Testis (tissue), 3 donors: ENCODE results near the gene KRTAP22-1. TPM values are rescaled to one million over a fixed set of nuclear protein-coding genes. Genes with fewer than 3 reads are reported as not detected.

Source experiments
- DNase-seq: peaks from one replicate; pipeline ENCODE4 v3.0.0-alpha.2; 2019
- H3K27ac ChIP-seq, 2 donors: fragments of 200-600 bp; sonication (generic); one replicate each; pipeline ENCODE4 v1.5.1; 2019
- H3K27me3 ChIP-seq: fragments of 200-600 bp; sonication (generic); one replicate; pipeline ENCODE4 v1.5.1; 2019
- H3K36me3 ChIP-seq: fragments of 200-600 bp; sonication (generic); one replicate; pipeline ENCODE4 v1.5.1; 2017; ENCODE audit warnings: low read depth; ENCODE audit errors: missing control alignments
- H3K4me1 ChIP-seq: fragments of 200-600 bp; sonication (generic); one replicate; pipeline ENCODE4 v1.5.1; 2019
- H3K4me3 ChIP-seq, 2 donors: fragments of 200-600 bp; sonication (generic); one replicate each; pipeline ENCODE4 v1.5.1; 2017 to 2019
- H3K9me3 ChIP-seq: fragments of 200-600 bp; sonication (generic); one replicate; pipeline ENCODE4 v1.5.1; 2017
- POLR2A ChIP-seq: fragments of 450-650 bp; IDR thresholded peaks from one replicate; pipeline ENCODE4 v1.6.1; 2017; ENCODE audit warnings: antibody characterized with exemption, mild to moderate bottlenecking, moderate library complexity
- WGBS, 2 donors: methylation state at CpG; one replicate each; pipeline ENCODE4 v1.1.5; 2018; 5-methylcytosine and 5-hydroxymethylcytosine counted together
- intact Hi-C: fragments of 100-400 bp; cut with DNase I; formaldehyde crosslinking; loops from one replicate; pipeline ENCODE4 v1.15.1; 2023; ENCODE audit warnings: low total_unique reads
- polyA plus RNA-seq: library from polyadenylated mRNA; stranded (reverse); fragments of 350-450 nt; fragmentation: Illumina TruSeq; extraction: RNeasy Lipid Tissue Mini Kit (QIAGEN cat#74804); gene quantifications from one replicate; pipeline ENCODE4 v1.2.3, GENCODE V29; 2014; ENCODE audit warnings: low read depth, low replicate concordance; ENCODE audit not compliant: insufficient read depth
- total RNA-seq, 2 donors: library from RNA; depleted of rRNA; stranded (reverse); fragments of >200 nt; gene quantifications; one replicate each; pipeline ENCODE4 v1.2.3, GENCODE V29; 2016
- TF ChIP-seq, protein P1 (sequence below), 3 experiments: fragments of 450-650 bp in 2 of 3; fragments of 200-600 bp in 1 of 3; sonication (generic) in 1 of 3; IDR thresholded peaks; one replicate each; pipeline ENCODE4 v1.5.1; 2016 to 2019; ENCODE audit warnings: antibody characterized with exemption in 3 of 3, mild to moderate bottlenecking in 2 of 3, moderate library complexity in 1 of 3

KRTAP22-1 gene
- total and polyA plus RNA-seq, 3 donors from 2014 or later, result not detected

DNA sequence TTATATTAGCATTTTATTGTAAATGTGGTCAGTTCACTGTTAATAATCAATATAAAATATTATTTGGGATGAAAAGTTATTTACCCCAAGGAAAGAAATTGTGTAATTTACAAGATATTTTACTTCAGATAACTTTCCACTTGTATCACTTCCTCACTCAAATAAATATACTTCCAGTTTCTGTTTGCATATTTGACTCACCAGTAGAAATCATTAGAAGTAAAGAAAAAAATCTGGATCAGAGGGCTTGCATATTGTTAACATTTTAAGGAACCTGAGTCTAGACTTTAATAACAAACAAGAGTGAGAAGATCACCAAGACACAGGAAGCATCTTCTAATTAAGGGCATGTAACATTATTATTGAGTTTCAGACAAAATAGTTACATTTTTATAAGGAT is 19.2 kb downstream of the KRTAP22-1 start:
- H3K27ac ChIP-seq, result no peak overlapping the region
- no peaks in the 10 kb centered on the region for H3K4me1 ChIP-seq
- H3K9me3 ChIP-seq, result no peaks in the 10 kb centered on the region
- intact Hi-C loops, result no loop called here
- no peak overlapping the region for H3K4me3 ChIP-seq
- H3K27me3 ChIP-seq, result no peaks in the 10 kb centered on the region
- H3K36me3 ChIP-seq, result no peaks in the 10 kb centered on the region
- TF ChIP-seq, protein P1, sequence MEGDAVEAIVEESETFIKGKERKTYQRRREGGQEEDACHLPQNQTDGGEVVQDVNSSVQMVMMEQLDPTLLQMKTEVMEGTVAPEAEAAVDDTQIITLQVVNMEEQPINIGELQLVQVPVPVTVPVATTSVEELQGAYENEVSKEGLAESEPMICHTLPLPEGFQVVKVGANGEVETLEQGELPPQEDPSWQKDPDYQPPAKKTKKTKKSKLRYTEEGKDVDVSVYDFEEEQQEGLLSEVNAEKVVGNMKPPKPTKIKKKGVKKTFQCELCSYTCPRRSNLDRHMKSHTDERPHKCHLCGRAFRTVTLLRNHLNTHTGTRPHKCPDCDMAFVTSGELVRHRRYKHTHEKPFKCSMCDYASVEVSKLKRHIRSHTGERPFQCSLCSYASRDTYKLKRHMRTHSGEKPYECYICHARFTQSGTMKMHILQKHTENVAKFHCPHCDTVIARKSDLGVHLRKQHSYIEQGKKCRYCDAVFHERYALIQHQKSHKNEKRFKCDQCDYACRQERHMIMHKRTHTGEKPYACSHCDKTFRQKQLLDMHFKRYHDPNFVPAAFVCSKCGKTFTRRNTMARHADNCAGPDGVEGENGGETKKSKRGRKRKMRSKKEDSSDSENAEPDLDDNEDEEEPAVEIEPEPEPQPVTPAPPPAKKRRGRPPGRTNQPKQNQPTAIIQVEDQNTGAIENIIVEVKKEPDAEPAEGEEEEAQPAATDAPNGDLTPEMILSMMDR (IDR thresholded peaks at IDR 0.05), result no peak
- no peak for TF ChIP-seq POLR2A
- DNase-seq, result no peak

DNA sequence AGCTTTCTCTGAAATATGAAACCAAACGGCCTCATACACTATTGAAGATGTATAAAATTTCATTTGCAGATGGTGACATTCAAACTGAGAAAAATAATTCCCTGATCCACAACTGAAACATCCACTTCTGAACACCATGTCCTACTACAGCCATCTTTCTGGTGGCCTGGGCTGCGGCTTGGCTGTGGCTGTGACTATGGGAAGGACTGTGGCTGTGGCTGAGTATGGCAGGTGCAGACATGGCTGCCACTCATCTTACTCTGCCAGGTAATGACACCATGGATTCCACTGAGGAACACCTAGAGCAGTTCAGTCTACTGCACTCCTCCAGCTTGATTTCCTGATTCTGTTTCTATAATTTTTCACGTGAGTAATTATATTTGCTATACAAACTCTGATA is 19.6 kb downstream of the KRTAP22-1 start, which contains the start of gene KRTAP20-4:
Gene KRTAP20-4 (plus strand): TSS at position 106 of the 400 bp plus-strand sequence.
- 86 to 96% methylated on average over 3 of the region's 3 CpGs for WGBS, 2 donors
- H3K27me3 ChIP-seq, result no peaks in the 10 kb centered on the region
- no peak for DNase-seq
- H3K9me3 ChIP-seq, result no peaks in the 10 kb centered on the region
- TF ChIP-seq POLR2A, result no peak
- intact Hi-C loops, result no loop called here
- no peak within 1 kb of the TSS for H3K4me3 ChIP-seq
- H3K4me1 ChIP-seq, result no peaks in the 10 kb centered on the region
- H3K27ac ChIP-seq, result no peak within 1 kb of the TSS
- H3K36me3 ChIP-seq, result no peaks in the 10 kb centered on the region

DNA sequence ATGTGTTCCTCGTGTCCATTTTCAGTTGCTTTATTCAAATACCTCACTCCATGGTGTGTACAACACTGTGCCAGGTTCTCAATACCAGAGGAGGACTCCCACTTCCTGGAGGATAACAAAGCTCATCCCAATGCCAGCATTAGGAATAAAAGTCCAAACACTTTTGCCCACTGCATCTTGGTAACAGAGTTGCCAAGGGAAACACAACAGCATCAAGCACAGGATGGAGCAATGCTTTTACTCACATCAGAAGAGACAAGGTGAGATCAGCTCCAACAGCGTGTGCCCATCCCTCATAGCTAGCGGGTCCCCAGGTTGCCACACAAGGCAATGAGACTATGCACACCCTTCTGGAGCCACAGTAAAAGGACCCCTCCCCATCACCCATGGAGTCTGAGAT is 22.5 kb downstream of the KRTAP22-1 start:
- H3K4me3 ChIP-seq, result no peak overlapping the region
- no peak for DNase-seq
- H3K4me1 ChIP-seq, result no peaks in the 10 kb centered on the region
- no peaks in the 10 kb centered on the region for H3K36me3 ChIP-seq
- no peaks in the 10 kb centered on the region for H3K27me3 ChIP-seq
- no peak overlapping the region for H3K27ac ChIP-seq
- H3K9me3 ChIP-seq, result no peaks in the 10 kb centered on the region
- 91 to 96% methylated on average over 1 to 3 of the region's 3 CpGs for WGBS, 2 donors
- no peak for TF ChIP-seq POLR2A
- intact Hi-C loops, result no loop called here

DNA sequence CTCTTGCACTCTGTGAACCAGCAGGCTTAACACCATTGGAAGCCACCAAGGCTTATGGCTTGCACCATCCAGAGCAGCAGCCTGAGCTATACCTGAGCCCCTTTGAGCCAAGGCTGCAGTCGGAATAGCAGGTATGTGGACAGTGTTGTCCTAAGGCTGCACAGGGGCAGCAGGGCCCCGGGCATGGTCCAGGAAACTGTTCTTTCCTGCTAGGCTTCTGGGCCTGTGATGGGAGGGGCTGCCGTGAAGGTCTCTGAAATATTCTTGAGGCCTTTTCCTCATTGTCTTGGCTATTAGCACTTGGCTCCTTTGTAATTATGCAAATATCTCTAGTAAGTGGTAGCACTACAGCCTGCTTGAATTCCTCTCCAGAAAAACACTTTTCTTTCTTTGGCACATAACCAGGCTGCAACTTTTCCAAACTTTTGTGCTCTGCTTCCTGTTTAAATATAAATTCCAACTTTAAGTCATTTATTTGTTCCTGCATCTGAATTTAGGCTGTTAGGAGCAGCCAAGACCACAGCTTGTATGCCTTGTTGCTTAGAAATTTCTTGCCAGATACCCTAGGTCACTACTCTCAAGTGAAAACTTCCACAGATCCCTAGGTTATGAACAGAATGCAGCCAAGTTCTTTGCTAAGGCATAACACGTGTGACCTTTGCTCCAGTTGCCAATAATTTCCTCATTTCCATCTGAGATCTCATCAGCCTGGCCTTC is 24.7 kb downstream of the KRTAP22-1 start:
- H3K4me3 ChIP-seq, result no peak overlapping the region
- H3K27ac ChIP-seq, result no peak overlapping the region
- TF ChIP-seq POLR2A, result no peak
- TF ChIP-seq, protein P1 (IDR thresholded peaks at IDR 0.05), result no peak
- no peaks in the 10 kb centered on the region for H3K36me3 ChIP-seq
- 76 to 80% methylated on average over 4 of the region's 4 CpGs for WGBS, 2 donors
- no peaks in the 10 kb centered on the region for H3K4me1 ChIP-seq
- H3K9me3 ChIP-seq, result no peaks in the 10 kb centered on the region
- intact Hi-C loops, result no loop called here
- no peaks in the 10 kb centered on the region for H3K27me3 ChIP-seq
- DNase-seq, result no peak

DNA sequence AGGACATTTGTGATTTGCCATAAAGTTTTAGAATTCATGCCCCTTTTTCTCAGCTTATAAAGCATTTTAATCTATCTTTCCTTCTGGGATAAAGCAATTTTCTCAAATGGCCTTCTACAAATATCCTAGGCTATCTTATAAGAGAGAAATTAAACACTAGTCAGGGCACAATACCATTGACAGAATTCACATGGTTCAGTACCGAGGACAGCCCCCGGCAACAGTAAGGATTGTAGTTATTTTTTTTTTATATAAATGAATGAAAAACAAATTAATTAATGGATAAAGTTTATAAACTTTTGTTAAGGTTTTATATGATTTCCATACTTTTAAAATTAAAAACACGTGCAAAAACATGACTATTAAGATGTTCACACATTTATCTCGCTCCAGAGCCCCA is 27.2 kb downstream of the KRTAP22-1 start:
- intact Hi-C loops, result no loop called here

More for the DNA sequence above, 27.2 kb downstream of the KRTAP22-1 start:
- Histone ChIP-seq H3K9me3 (no peaks in the 10 kb centered on the region), H3K36me3 (no peaks in the 10 kb centered on the region), H3K27ac (no peak overlapping the region), H3K27me3 (no peaks in the 10 kb centered on the region), H3K4me1 (no peaks in the 10 kb centered on the region), H3K4me3 (no peak overlapping the region)
- WGBS, 2 donors, result 70 to 89% methylated on average over 4 of the region's 4 CpGs
- TF ChIP-seq POLR2A, result no peak
- TF ChIP-seq, protein P1 (IDR thresholded peaks at IDR 0.05), result no peak
- DNase-seq, result no peak
